Measurements from ENCODE around the gene DGKA.
"Not testable (repeated sequence)": the region's sequence is repeated elsewhere in the genome, so short reads cannot be mapped to it uniquely, and the experiment has no call there.

The DGKA gene

DNA sequence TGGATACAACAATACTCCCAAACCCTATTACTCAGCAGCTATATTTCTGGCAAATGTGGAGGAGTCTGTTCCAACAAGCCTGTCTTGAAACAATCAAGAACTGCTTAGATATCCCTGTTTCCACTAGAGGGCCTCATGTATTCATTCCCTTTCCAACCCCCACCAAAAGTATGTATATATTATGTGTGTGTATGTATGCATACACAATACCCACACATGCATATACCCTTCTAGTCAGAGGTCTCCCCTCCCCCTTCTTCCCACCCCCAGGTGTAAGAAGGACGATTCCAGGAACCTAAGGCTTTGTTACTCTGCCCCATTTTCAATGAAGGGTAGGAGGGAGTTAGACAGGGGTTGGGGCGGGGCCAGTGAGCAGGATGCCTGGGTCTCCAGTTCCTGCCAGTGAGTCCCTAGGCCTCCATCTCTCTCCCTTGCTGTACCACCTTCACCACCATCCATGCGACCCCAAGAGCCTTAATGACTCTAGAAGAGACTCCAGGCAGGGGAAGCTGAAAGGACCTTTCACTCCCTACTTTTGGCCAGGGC, at the start of gene DGKA:
Gene DGKA (plus strand): TSS at position 392 of the 546 bp plus-strand sequence. CDS start 5,342 bp downstream, outside the sequence.
- peak; percentile 67 to 78 for DNase-seq (ENCODE audit: low read depth in 2 of 2)

DNA sequence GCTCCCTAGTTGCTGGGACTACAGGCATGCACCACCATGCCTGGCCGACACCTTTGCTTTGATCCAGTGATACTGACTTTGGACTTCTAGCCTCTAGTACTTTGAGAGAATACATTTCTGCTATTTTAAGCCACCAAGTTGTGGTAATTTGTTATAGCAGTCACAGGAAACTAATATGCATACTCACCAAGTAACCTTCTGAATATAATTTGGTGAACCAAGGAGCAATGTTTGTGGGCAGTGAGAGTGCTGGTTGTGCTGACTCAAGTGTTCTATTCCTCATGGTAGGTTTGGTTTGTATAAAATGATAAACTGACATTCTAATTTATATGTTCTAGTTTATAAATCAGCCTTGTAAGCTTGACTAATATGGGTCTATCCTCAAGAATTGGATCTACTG, 45.8 kb upstream of the DGKA start:
- DNase-seq (ENCODE audit: low read depth in 2 of 2) = no peak

DNA sequence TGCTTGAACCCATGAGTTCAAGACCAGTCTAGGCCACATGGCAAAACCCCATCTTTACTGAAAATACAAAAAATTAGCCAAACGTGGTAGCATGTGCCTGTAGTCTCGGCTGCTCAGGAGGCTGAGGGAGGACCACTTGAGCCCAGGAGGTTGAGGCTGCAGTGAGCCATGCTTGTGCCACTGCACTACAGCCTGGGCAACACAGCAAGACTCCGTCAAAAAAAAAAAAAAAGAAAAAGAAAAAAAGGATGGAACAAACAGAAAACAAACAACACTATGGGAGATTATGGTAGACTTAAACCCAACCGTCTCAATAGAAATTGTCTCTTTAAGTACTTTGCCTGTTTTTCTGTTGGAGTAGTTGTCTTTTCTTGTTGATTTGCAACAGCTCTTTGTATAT, 39.7 kb upstream of the DGKA start:
- no peak for DNase-seq (ENCODE audit: low read depth in 2 of 2)

DNA sequence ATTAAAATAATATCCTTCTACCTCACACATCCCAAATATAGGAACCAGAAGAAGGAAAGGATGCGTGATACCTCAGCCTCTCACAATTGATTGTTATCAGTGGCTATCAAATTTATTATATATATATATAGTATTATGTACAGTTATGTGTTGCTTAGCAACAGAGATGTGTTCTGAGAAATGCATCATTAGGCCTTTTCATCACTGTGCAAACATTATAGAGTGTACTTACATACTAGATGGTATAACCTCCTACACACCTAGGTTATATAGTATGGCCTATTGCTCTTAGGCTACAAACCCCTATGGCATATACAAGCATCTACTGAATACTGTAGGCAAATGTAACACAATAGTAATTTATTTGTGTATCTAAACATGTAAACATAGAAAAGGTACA, 37.2 kb upstream of the DGKA start:
- DNase-seq (ENCODE audit: low read depth in 2 of 2) = no peak

DNA sequence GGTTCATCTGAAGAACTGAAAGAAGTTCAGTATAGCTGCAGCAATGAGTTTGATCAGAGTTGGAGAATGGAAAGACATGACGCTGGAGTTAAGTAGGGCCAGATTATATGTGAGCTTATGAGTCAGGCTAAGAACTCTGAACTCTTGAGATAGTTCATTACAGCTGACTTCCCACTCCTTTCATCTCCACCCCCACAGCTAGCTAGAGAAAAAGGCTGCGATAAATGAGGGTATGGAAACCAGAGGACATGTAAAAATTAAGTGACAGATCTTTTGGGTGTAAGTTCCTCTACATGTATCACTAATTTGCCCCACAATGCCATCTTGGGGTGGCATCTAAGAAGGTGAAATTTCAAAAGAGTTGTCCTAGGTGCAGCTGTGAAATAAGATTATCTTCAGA, 31.9 kb upstream of the DGKA start:
- DNase-seq (ENCODE audit: low read depth in 2 of 2) = peak; percentile 10 to 25

DNA sequence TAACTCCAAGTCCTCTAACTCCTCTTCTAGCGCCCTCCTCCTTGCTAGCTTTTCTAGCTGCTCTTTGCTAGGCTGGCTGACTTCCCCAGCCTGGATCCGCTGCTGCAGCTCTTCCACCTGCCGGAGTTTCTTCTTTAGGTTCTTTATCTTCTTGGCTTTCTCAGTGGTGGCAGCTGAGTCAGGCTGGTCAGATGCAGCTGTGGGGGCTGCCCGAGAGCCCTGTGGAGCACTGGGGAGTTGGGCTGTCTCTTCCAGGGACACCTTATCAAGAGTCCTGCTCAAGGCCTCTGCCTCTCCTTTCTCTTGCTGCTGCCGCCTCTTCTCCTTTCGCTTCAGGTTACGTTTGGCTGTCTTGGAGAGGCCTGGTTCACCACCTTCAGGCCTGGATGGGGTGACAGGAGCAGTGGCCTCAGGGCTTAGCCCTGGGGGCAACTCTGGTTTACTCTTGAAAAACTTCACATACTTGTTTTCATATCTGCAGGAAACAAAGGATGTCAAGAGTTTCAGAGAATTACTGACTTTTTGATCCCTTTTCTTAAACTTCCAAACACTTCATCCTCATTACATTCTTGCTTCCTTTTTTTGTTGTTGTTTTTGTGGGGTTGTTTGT, 29.0 kb upstream of the DGKA start:
- DNase-seq (ENCODE audit: low read depth in 2 of 2) = no peak

DNA sequence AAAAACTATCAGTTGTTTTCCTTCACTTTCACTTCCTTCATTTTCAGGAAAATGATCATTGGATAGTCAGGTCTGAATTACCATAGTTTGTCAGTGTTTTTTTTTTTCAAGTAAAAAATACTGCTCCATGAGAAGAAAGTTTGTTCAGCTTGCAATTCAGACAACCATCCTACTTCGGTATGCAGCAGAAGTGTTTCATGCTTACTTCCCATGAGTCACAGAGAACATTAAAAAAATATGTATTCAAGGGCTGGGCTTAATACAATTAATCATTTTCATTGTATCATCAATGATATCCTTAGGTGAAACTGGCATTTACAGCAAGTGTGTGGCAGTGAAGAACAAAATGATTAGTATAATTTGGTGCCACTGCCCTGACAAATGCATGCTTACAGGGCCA, 24.9 kb upstream of the DGKA start:
- DNase-seq (ENCODE audit: low read depth in 2 of 2) = no peak

DNA sequence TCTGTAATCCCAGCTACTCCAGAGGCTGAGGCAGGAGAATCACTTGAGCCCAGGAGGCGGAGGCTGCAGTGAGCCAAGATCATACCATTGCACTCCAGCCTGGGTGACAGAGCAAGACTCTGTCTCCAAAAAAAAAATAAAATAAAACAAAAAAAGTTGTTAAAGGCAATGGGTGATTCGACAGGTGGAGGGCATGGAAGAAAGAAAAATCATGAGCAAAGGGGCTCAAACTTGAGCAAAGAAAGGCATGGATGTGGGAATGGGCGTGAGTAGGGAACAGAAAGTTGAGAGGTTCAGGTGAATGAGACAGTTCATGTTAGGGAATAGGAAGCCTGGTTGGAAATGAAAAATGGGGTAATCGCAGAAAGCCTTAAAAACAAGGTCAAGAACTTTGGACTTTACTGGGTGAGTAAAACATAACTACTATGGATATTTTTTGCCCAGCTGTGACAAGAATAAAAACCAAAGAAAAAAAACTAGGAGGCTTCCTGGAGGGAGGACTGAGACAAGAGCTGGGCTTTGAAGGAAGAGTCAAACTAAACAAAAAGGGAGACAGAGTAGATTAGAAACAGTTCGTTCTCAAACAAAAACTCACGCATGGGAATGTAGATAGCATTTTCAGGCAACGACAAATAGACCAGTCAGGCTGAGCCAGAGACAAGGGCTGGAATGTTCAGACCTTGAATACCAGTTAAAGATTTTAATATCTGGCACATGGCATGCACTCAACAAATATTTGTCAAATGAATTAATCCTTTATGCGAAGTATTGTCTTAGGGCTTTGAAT, 22.0 kb upstream of the DGKA start:
- no peak for DNase-seq (ENCODE audit: low read depth in 2 of 2)

DNA sequence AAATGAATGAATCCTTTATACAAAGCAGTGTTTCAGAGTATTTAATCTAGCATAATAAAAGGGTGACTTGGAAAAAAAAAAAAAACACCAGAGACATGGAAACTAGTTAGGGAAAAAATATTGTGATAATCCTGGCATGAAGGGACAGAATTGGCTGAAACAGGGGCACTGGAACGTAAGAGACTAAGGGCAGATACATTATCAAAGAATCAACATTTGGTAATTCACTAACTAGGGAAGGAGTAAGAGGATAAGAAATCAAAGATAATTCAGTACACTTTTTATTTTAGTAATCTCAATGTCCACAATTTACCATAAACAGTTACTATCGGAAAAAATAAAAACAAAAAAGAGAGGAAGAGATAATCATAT, 21.5 kb upstream of the DGKA start:
- no peak for DNase-seq (ENCODE audit: low read depth in 2 of 2)

DNA sequence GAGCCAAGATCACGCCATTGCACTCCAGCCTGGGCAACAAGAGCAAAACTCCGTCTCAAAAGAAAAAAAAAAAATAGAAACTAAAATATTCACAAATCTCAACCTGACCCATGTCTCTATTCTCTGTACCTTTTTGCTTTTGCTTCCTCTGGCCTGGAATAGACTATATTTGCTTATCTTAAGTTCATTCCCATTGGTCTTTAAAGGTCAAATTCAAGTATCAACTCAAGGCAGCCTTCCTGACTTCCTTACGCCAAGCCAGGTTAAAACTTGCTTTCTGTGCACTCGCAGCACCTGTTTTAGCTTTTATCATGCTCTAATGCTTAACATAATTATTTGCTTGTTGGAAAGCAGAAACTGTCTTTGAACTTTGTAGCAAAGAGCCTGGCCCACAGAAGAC, 18.1 kb upstream of the DGKA start:
- DNase-seq (ENCODE audit: low read depth in 2 of 2) = no peak

DNA sequence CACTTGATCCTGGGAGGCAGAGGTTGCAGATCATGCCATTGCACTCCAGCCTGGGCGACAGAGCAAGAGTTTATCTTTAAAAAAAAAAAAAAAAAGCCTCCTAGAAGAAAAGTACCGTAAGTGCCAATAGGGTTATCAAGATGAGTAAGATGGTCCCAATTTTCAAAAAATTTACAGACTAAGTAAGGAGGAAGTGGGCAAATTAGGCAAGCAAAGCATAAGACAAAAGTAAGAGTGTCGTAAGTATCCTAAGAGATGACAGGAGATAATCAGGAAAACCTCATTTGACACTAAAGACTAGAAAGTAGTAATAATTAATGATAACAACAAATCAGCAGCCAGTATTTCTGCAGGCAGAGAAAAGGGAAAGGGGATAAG, 15.5 kb upstream of the DGKA start:
- DNase-seq (ENCODE audit: low read depth in 2 of 2) = no peak

DNA sequence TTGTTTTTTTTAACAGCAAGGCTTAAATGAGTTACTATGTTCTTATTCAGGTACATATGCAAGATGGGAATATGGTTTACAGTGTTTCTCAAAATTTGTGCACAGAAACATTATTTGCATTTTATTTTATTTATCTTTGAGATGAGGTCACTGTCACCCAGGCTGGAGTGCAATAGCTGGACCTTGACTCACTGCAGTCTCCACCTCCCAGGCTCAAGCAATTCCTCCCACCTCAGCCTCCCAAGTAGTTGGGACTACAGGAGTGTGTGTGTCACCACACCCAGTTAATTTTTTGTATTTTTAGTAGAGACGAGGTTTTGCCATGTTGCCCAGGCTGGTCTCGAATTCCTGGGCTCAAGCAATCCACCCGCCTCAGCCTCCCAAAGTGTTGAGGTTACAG, 11.9 kb upstream of the DGKA start:
- DNase-seq (ENCODE audit: low read depth in 2 of 2) = not testable (repeated sequence)

DNA sequence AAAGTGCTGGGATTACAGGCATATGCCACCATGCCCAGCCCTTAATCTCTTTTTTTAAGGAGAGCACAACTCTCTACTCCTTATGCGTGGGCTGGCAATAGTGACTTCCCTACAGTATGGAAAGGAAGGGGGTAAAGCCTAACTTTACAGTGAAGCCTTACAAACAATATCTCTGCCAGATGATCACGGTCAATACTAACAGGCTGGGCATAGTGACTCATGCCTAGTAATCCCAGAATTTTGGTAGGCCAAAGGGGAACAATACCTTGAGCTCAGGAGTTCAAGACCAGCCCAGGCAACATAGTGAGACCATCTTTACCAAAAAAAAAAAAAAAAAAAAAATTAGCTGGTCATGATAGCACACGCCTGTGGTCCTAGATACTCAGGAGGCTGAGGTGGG, 8.8 kb upstream of the DGKA start:
- no peak for DNase-seq (ENCODE audit: low read depth in 2 of 2)

DNA sequence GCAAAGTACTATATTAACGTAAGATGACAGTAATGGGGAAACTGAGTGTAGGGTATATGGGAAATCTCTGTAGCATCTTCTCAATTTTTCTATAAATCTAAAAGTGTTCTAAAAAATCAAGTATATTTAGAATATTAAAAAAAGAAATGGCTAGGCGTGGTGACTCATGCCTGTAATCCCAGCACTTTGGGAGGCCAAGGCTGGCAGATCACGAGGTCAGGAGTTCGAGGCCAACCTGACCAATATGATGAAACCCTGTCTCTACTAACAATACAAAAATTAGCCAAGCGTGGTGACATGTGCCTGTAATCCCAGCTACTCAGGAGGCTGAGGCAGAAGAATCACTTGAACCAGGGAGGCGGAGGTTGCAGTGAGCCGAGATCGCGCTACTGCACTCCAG, 7.3 kb upstream of the DGKA start:
- not testable (repeated sequence) for DNase-seq (ENCODE audit: low read depth in 2 of 2)

DNA sequence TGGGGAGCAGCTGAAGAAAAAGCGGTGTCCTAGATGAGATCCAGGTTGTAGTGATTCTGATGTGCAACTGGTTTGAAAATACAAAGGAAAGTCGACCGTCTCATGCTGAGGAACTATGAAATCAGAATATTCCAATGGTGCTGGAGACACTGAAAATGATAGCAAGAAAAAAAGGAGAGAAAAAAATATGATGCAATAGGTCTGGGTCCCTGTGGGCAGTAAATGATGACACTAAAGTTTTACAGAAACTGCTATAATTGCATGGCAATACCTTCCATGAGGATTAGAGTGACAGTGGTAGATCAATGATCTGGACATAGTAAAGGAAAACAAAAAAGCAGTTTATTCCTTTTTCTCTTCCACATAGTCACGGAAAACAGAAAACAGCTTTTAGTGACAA, 5.6 kb upstream of the DGKA start:
- DNase-seq (ENCODE audit: low read depth in 2 of 2) = no peak

DNA sequence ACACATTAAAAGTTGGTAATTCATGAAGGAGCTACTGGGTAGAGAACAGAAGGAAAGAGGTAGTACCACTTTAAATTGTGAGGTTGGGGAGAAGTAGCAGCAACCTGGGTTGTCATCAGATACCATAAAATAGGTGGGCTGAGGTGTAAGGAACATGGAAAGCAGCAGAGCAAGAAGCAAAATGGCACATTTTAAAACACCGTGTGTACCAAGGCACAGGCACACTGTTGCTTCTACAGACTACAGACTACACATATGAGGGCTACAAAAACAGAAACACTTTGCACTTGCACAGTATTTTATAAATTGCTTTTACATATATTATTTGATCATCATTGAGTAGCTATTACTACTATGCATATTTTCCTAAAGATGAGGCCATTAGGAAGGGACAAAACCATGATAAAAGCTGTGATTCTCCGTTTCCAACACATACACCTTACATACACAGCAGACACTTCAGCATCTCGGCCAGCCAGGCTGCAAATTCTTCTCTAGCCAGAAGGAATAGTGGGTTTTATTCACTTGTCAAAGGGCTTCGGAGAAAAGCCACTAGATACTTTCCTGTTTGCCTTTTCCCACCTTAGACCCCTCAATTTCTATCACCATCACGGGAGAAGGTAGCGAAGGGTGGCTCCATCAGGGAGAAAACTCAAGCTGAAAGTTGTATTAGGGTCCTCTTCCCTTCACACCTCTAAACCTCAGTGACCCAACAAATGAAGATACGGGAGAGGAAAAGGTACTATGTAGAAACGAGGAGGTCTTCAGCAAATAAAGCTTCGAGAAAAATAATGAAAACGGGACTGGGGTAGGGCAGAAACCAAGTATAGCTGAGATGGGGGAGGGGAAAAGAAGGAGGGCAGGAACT, 4.9 kb upstream of the DGKA start:
- no peak for DNase-seq (ENCODE audit: low read depth in 2 of 2)

DNA sequence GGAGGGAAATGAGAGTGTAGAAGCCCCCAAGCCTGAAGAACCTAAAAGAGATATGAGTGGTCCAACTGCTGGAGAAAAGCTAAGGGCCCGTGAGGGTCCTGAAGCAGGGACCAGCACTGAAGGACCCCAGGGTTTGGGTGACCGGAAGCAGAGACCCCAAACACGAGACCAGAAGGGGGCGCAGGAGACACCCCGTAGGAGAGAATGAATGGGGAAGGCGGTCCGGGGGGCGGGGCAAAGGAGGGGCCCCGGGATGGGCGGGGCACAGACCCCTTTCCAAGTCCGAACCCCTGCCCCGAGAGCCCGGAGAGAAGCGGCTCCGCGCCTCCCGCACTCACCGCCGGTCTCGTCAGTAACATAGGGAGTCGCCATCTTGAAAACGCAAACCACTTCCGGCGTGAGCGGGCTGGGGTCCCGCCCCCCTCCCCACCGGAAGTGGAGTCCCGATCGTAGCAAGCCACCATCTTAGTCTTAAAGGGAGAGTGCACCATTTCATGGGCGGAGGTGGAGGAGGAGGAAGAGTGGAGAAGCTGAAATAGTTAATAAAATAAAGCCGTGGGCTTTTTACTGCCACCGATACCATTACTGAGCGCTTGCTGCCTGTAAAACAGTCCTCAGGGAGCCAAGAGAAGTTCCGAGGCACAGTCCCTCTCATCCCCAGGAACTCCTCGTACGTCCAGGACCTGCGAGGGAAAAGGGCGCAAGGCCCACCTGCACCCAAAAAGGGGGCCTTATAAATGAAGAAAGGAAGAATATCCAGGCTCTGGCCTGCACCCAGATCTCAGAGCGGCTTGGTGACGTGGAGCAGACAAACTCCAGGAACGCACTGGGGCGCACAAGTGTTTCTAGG, 4.0 kb upstream of the DGKA start:
- DNase-seq (ENCODE audit: low read depth in 2 of 2) = peak; percentile 85 to 86

DNA sequence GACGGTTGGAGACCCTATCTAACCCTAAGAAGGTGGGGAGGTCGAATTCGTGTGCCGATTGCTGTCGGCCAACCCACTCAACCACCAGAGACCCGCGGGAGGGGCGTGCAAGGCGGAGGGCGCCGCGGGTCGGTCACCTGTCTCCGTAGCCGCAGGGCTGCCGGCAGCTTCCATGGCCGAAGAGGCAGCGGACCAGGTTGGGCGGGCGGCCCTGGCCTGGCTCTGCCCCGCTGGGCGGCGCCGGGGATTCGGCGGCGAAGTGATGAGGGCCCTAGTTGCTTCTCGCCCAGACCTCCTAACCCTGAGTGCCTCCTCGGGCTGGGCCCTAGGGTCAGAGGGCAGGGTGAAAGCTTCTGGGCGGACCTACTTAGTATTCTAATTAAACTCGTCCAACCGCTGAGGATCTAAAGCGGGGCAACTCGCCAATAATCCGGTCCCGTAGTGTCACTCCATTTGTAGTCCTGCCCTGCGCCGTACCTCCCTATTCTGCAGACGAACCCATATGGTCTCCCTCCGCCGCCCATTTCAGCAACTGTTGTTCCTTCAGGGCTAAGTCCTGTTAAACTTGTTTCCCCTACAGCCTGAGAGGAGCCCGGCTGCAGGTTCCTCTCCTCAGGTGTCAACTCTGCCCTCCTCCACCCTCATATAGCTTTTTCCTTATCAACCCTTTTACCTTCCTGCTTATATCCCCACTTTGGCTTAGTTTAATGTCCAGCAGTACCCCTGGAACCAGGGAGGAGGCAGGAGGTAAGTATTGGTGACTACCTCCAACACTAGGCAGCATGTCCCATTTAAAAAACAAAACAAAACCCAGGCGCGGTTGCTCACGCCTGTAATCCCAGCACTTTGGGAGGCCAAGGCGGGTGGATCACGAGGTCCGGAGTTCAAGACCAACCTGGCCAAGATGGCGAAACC, 3.1 kb upstream of the DGKA start, which contains the start of gene PYM1:
Gene PYM1 (minus strand): TSS at position 307 of the 915 bp plus-strand sequence. CDS start 133 bp downstream, at position 174.
- DNase-seq (ENCODE audit: low read depth in 2 of 2) = peak in 1 of 2 donors; percentile 57

DNA sequence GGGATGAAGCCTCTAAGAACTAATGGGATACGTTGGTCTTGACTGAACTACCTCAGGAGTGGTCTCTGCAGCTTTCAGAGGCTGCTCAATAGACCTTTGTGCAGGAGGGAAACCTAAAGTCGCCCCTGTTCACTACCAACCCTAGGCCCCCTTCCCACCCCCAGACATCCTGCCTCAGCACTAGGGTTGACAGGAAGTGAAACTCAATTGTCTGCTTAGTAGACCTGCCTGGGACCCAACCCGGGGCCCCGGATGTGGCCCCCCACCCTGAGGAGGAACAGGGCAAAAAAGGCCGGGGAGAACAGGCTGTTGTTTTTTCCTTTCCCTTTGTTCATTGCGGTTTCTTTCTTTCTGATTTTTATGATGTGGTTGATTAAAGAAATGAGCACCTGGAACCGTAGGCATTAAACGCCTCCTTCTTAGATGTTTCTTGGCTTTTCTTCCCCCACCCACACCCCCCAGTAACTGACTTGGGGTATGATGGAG, 1.6 kb upstream of the DGKA start:
- DNase-seq (ENCODE audit: low read depth in 2 of 2) = peak; percentile 68 to 76

DNA sequence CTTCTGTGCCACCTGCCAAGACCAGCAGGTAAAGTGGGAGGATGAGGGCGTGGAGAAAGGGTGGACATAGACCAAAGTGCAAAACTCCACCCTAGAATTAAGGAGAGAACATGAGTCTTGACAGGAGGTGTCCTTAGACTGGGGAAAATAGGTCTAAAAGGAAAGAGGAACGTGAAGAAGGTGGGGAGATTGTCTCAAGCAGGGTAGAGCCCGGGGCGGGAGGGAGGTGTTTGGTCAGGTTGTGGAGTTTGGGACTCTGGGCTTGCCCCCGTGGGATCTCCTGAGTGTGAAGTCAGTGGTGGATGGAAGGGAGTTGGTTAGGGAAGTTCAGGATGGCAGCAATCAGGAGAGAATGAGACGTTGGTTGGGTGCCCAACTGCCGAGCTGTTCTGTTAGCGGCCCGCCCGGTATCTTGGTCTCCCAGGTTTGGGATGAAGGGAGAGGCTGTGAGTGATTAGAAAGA, 386 bp downstream of the DGKA start:
- no peak for DNase-seq (ENCODE audit: low read depth in 2 of 2)

All from activated CD4-positive, alpha-beta T cell treated with anti-CD3 and anti-CD28 coated beads for 24 hours (primary cell).